ENCODE results near the gene ZCCHC3. TPM values are rescaled to one million over a fixed set of nuclear protein-coding genes. Genes with fewer than 3 reads are reported as not detected.

ZCCHC3 gene
- polyA plus RNA-seq, 3 donors from 2014 or later = 2.1 to 14.0 (median 6.1) TPM

DNA sequence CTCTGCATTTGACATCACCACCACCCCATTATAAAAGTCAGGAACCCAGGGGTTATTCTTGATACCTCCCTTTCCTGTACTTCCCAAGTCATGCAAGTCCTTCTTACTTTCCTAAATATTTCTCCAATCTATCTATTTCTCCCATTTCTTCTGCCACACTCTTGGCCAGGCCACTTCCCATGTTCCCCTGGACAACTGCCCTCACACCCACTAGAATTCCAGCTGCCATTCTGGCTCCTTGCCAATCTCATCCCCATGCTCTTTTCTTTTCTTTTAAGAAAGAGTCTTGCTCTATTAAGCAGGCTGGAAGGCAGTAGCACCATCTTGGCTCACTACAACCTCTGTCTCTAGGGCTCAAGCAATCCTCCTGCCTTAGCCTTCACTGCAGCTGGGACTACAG, 24.7 kb upstream of the ZCCHC3 start:
- DNase-seq = no peak
- Mint-ChIP-seq H3K27me3 (ENCODE audit: low read depth in 3 of 3) (peaks cover 0 to 2% (median 1%) of the 10 kb centered on the region in 3 donors), H3K4me3 (no peak overlapping the region), H3K4me1 (no peaks in the 10 kb centered on the region), H3K36me3 (peaks cover 0 to 8% (median 5%) of the 10 kb centered on the region in 3 donors), H3K9me3 (no peaks in the 10 kb centered on the region), H3K27ac (no peak overlapping the region)

DNA sequence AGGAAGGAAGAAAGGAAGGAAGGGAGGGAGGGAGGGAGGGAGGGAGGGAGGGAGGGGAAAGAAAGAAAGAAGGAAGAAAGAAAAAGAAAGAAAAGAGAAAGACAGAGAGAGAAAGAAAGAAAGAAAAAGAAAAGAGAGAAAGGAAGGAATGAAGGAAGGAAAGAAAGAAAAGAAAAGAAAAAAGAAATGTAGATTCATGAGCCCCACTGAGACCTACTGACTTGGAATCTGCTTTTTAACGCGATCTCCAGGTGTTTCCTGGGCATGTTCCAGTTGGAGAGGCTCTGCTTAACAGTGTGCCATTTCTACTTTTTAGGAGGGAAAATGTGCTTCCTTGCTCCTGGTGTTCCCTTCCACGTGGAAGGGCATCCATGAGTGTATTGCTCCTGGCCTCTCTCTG, 23.5 kb upstream of the ZCCHC3 start:
- Mint-ChIP-seq H3K27ac (no peak overlapping the region), H3K4me1 (peaks cover 0 to 3% of the 10 kb centered on the region in 2 donors), H3K4me3 (no peak overlapping the region)

DNA sequence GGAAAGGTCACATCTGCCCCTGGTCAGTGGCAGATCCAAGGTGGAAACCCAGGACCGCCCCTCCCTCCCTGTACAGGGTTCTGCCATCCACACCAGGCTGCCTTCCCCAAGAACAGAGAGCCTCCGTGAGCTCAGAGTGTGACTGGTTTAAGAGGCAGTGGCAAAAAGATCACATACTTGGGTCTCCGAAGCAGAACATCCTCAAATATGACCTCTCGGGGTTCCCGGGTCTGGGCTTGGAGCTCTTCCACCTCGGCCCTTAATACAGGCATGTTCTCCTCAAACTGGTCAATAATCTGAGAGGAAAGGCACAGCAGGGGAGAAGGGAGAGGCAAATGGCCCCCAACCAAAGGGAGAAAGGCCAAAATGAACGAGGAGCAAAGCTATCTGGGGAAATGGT, 21.6 kb upstream of the ZCCHC3 start:
- H3K27me3 Mint-ChIP-seq (ENCODE audit: low read depth in 3 of 3) = peaks cover 0 to 2% (median 1%) of the 10 kb centered on the region in 3 donors
- H3K36me3 Mint-ChIP-seq = peaks cover 0 to 8% (median 5%) of the 10 kb centered on the region in 3 donors
- no peak overlapping the region for H3K4me3 Mint-ChIP-seq
- DNase-seq = no peak
- H3K9me3 Mint-ChIP-seq = no peaks in the 10 kb centered on the region
- H3K4me1 Mint-ChIP-seq = peaks cover 0 to 3% of the 10 kb centered on the region in 2 donors
- H3K27ac Mint-ChIP-seq = no peak overlapping the region

More for the DNA sequence above, 23.5 kb upstream of the ZCCHC3 start:
- H3K36me3 Mint-ChIP-seq = peaks cover 0 to 8% (median 5%) of the 10 kb centered on the region in 3 donors
- no peak for DNase-seq
- H3K9me3 Mint-ChIP-seq = no peaks in the 10 kb centered on the region
- peaks cover 0 to 2% (median 1%) of the 10 kb centered on the region in 3 donors for H3K27me3 Mint-ChIP-seq (ENCODE audit: low read depth in 3 of 3)

DNA sequence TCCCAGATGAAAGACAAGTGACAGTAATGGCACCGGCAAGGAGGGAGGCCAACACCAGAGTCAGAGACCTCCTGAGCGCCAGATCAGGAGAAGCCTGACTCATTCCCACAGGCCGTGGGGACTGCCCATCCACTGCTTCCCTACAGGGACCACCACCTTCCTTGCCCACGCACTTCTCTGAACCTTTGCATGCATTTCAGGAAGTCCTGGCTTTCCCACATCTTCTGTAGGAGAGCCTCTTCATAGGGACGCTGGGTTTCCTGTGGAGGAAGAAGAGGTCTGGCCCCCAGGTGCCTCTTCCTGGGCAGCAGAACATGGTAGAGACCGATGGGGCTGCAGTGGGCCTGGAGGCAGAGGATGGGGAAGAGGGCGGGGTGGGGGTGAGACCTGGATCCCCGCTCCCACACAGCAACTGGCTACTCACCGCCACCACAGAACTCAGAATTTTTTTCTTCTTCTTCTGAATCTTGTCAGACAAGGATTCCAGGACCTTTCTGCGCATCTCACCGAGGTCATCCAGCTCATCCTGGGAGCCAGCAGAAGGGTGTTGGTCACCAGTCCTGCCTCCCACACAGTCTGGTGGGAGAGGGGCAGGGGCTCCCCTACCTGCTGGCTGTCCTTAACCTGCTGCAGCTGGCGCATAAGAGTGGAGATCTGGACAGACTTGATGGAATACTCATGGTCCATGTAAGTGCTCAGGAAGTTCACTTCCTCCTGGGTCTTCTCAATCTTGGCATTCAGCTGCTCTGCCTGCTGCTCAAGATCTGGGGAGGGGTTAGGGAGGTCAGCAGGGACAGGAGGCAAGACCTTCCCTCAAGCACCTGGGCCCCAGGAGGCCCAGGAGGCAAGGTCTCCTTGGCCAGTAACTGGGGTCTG, 20.5 kb upstream of the ZCCHC3 start:
- Mint-ChIP-seq H3K9me3 (no peaks in the 10 kb centered on the region), H3K27ac (no peak overlapping the region), H3K36me3 (peaks cover 0 to 9% (median 8%) of the 10 kb centered on the region in 3 donors), H3K4me3 (no peak overlapping the region), H3K27me3 (ENCODE audit: low read depth in 3 of 3) (peaks cover 0 to 2% (median 1%) of the 10 kb centered on the region in 3 donors), H3K4me1 (peaks cover 0 to 3% of the 10 kb centered on the region in 2 donors)
- DNase-seq = no peak

DNA sequence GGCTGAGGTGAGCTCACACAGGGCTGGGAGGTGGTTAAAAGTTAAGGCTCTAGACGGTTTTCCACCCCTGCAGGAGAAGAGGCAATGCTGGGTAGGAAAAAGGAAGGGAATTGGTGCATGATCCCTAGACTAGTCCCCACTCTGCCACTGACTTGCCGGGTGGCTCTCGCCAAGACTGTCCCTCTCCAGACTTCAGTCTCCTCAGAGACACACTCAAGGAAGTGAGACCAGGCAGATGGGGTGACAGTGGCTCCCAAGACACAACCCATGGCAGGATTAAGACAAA, 19.9 kb upstream of the ZCCHC3 start:
- peaks cover 0 to 11% (median 8%) of the 10 kb centered on the region in 3 donors for H3K36me3 Mint-ChIP-seq
- no peak for DNase-seq
- no peaks in the 10 kb centered on the region for H3K9me3 Mint-ChIP-seq
- peaks cover 0 to 3% (median 1%) of the 10 kb centered on the region in 3 donors for H3K27me3 Mint-ChIP-seq (ENCODE audit: low read depth in 3 of 3)
- H3K4me3 Mint-ChIP-seq = no peak overlapping the region
- no peak overlapping the region for H3K27ac Mint-ChIP-seq
- peaks cover 0 to 3% of the 10 kb centered on the region in 2 donors for H3K4me1 Mint-ChIP-seq

DNA sequence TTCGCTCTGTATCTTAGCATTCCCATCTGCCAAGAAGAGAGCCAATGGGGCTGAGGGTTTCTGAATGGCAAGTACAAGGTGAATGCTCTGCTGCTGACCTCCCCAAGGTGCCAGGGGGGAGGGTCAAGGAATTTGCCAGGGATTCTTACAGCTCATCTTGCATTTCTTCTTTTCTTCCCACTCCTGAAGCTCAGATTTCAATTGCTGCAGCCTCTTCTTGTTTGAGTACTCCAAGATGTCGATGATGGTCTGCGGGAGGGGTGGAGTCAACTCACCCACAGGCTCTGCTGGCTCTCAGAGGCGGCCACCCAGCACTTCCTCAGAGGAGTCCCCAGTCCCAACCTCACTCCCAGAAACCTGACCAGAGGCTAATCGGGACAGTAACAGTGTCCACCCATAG, 19.2 kb upstream of the ZCCHC3 start:
- no peak overlapping the region for H3K4me3 Mint-ChIP-seq
- H3K4me1 Mint-ChIP-seq = peaks cover 0 to 3% of the 10 kb centered on the region in 2 donors
- H3K27ac Mint-ChIP-seq = no peak overlapping the region
- H3K27me3 Mint-ChIP-seq (ENCODE audit: low read depth in 3 of 3) = peaks cover 0 to 1% (median 0%) of the 10 kb centered on the region in 3 donors
- DNase-seq = no peak
- H3K9me3 Mint-ChIP-seq = no peaks in the 10 kb centered on the region
- H3K36me3 Mint-ChIP-seq = peaks cover 0 to 11% (median 8%) of the 10 kb centered on the region in 3 donors

DNA sequence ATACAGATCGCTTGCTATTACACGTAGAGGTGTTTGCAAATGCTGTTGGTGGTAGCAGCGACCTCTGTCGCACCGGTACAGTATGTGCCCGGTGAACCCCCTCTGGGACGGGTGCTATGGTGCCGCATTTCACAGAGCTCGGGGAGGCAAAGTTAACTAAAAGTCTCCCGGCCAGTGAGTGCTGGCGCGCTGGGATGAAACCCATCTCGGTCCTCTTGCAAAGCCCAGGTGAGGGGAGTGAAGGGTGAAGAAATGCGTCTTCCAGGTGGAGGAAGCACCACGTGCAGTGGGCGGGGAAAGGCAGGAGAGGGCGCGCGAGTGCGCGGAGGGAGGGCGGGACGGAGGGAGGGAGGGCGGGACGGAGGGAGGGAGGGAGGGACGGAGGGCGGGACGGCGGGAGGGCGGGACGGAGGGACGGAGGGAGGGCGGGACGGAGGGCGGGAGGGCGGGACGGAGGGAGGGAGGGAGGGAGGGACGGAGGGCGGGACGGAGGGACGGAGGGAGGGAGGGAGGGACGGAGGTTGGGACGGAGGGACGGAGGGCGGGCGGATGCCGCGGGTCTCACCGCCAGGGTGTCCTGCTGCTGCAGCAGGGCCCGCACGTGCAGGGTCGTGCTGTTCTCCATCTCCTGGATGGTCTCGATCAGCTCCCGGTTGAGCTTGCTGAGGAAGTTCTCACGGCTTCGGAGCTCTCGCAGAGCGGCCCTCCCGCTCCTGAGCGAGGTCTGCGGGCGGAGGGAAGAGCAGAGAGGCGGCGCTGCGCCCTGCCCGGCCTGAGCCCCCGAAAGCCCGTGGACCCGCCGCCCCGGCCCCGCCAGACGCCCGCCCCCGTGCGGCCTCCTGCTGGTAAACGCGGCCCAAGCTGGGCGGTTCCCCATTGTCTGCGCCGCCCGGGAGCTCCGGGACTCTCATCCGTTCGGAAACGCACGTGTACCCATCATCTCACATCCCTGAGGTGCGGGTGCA, 18.5 kb upstream of the ZCCHC3 start:
- H3K9me3 Mint-ChIP-seq = no peaks in the 10 kb centered on the region
- H3K36me3 Mint-ChIP-seq = peaks cover 0 to 16% (median 8%) of the 10 kb centered on the region in 3 donors
- DNase-seq = no peak
- peak overlapping the region in 1 of 5 donors; percentile 57 for H3K4me3 Mint-ChIP-seq
- H3K27me3 Mint-ChIP-seq (ENCODE audit: low read depth in 3 of 3) = peaks cover 0 to 1% (median 0%) of the 10 kb centered on the region in 3 donors
- H3K27ac Mint-ChIP-seq = peak overlapping the region in 1 of 6 donors; percentile 61
- peaks cover 0 to 3% of the 10 kb centered on the region in 2 donors for H3K4me1 Mint-ChIP-seq

DNA sequence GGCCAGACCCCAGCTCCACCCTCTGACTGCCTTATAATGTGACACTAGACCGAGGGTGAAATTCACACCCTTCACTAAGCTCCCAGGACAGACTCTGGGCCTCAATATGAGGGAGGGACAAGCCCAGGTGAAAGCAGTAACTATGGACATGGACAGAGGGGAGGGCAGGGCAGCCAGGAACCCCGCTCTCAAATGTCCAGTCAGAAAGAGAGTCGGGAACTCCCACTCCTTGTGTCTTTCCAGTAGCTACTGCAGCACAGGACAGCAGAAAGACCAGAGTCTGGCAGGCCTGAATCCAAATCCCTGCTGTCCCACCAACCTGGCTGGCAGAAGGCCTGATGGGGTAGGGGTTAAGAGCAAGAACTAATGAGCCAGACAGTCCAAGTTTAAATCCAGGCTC, 13.2 kb upstream of the ZCCHC3 start:
- H3K4me1 Mint-ChIP-seq = no peaks in the 10 kb centered on the region
- no peak overlapping the region for H3K4me3 Mint-ChIP-seq
- no peak overlapping the region for H3K27ac Mint-ChIP-seq
- peaks cover 0 to 1% (median 0%) of the 10 kb centered on the region in 3 donors for H3K27me3 Mint-ChIP-seq (ENCODE audit: low read depth in 3 of 3)
- no peak for DNase-seq
- no peaks in the 10 kb centered on the region for H3K9me3 Mint-ChIP-seq
- H3K36me3 Mint-ChIP-seq = peaks cover 0 to 11% (median 4%) of the 10 kb centered on the region in 3 donors

DNA sequence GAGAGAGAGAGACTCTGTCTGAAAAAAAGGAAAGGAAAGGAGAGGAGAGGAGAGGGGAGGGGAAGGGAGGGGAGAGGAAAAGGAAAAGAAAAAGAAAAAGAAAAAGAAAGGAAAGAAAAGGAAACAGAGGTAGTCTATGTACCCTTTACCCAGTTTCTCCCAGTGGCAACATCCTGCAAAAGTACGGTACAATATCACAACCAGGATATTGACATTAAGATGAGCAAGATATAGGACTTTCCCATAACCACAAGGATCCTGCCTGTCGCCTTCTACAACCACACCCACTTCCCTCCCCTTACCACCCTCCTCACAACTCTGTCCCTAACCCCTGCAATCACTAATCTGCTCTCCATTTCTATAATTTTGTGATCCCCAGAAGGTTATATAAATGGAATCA, 10.9 kb upstream of the ZCCHC3 start:
- Mint-ChIP-seq H3K4me1 (no peaks in the 10 kb centered on the region), H3K36me3 (peaks cover 0 to 7% (median 4%) of the 10 kb centered on the region in 3 donors), H3K27ac (no peak overlapping the region), H3K4me3 (no peak overlapping the region), H3K27me3 (ENCODE audit: low read depth in 3 of 3) (peaks cover 0 to 1% (median 0%) of the 10 kb centered on the region in 3 donors), H3K9me3 (no peaks in the 10 kb centered on the region)
- DNase-seq = no peak

DNA sequence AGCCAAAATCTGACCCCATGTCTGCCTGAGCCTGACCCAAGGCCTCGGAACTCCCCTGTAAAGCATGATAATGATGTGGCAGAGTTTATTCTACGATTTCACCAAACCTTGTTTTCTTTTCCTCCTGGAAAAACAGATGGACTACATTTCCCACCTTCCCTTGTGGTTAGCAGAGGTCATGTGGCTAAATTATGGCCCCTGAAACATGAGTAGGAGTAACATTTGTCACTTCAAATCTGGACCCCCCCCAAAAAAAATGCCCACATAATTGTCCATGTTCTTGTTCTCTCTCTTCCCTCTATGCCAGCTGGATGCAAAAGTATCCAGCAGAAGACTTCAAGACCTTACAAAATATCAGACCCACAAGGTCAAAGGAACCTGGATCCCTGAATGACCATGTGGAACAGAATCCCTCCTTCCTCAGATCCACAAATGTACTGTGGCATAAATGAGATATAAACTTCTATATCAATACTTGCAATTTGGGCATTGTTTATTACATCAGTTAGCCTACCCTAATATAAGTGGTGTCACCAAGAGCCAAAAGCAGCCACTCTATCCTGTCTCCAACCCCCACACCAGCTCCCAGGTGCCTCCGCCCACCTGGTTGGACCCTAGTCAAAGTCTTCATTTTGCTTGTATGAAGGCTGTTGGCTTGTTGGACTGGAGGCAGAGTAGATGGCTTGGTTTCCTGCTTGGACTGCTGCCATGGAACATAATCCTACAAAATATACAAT, 8.2 kb upstream of the ZCCHC3 start:
- no peaks in the 10 kb centered on the region for H3K4me1 Mint-ChIP-seq
- no peaks in the 10 kb centered on the region for H3K9me3 Mint-ChIP-seq
- H3K27ac Mint-ChIP-seq = peak overlapping the region in 2 of 6 donors; percentile 79 to 86
- H3K36me3 Mint-ChIP-seq = peaks cover 0 to 4% (median 0%) of the 10 kb centered on the region in 3 donors
- no peak for DNase-seq
- H3K27me3 Mint-ChIP-seq (ENCODE audit: low read depth in 3 of 3) = peaks cover 0 to 4% (median 3%) of the 10 kb centered on the region in 3 donors
- peak overlapping the region in 1 of 5 donors; percentile 2 for H3K4me3 Mint-ChIP-seq

DNA sequence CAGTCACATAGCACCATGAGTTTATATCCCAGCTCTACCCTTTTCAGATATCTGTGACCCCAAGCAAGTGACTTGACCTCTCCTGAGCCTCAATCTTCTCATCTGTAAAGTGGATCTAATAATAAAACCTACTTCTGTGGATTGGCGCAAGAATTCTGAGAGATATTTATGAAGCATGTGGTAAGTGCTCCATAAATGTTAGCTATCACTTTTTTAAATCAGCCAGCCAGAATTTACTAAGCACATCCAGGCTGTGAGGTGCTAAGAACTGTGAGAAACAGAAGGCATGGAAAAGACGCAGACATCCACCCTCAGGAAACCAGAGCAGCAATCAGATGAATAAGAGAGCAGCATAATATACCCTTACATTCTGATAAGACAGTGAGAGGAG, 7.7 kb upstream of the ZCCHC3 start:
- H3K27me3 Mint-ChIP-seq (ENCODE audit: low read depth in 3 of 3) = peaks cover 0 to 4% (median 3%) of the 10 kb centered on the region in 3 donors
- H3K36me3 Mint-ChIP-seq = peaks cover 0 to 4% (median 0%) of the 10 kb centered on the region in 3 donors
- H3K4me3 Mint-ChIP-seq = no peak overlapping the region
- peak overlapping the region in 3 of 6 donors; percentile 69 to 86 (median 79) for H3K27ac Mint-ChIP-seq
- H3K9me3 Mint-ChIP-seq = no peaks in the 10 kb centered on the region
- H3K4me1 Mint-ChIP-seq = no peaks in the 10 kb centered on the region
- DNase-seq = no peak

DNA sequence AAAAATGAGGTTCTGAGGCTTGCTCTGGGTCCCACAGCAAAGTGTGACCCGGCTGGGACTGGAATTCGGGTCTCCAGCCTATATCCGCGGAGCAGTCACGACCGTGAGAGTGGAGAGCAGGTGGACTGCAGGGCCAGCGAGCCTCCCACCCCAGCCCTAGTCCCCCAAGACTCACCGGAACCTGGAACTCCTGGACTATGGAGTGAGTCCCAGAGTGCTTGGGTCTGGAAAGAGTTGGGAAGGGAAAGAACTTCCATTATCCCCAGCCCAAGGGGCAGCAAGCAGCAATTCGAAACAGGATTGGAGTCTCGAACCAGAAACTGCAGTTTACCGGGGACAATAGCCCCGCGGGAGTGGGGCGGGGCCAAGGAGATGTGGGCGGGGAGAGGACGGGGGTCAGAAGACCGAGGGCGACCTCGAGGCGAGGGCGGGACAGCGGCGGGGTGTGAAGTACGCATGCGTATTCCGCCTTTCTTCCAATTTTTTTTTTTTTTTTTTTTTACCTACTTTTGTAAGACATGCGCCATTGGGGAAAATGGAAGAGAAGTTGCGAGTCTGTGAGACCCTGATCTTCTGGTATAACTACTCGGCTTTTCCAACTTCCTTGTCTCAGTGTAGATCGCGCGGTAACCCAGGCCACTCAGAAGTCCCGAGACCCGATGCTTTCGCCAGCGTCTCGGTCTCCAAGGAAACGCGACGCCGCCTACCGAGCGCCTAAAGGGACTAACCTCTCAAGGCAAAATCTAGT, 7.1 kb upstream of the ZCCHC3 start, which contains the start of gene C20orf96:
Gene C20orf96 (minus strand): TSS at position 667 of the 748 bp plus-strand sequence. CDS start 140 bp downstream, at position 527.
- Mint-ChIP-seq H3K27me3 (ENCODE audit: low read depth in 3 of 3) (peaks cover 0 to 4% (median 3%) of the 10 kb centered on the region in 3 donors), H3K36me3 (peaks cover 0 to 4% (median 0%) of the 10 kb centered on the region in 3 donors), H3K9me3 (no peaks in the 10 kb centered on the region), H3K27ac (peak within 1 kb of the TSS in 3 of 6 donors; percentile 69 to 86 (median 79)), H3K4me1 (no peaks in the 10 kb centered on the region), H3K4me3 (no peak within 1 kb of the TSS)
- DNase-seq = peak; percentile 82 to 86 (median 85)
